IMR-90 (cell line): ENCODE measurements around the gene SMCHD1. TPM values are rescaled to one million over a fixed set of nuclear protein-coding genes. Genes with fewer than 3 reads are reported as not detected.

ENCODE experiments used
- ATAC-seq: fragments of 200-7000 bp; cut with Tn5 transposase; 2 replicates; pipeline ENCODE4 v1.9.1; 2020; ENCODE audit warnings: low read depth, mild to moderate bottlenecking, moderate library complexity
- BruUV-seq: library from RNA; stranded (reverse); fragments of 400-500 nt; replicated peaks from 2 replicates; lab custom pipeline; 2021; lab: Mats Ljungman, UMichigan
- CTCF ChIA-PET: fragments of 300-600 bp; formaldehyde crosslinking; extraction: SDS; loops from one replicate; lab custom pipeline; 2021; ENCODE audit warnings: antibody characterized with exemption; lab: Yijun Ruan, JAX
- POLR2A ChIA-PET: fragments of 300-600 bp; sonication (Branson Sonifier 250); formaldehyde crosslinking; loops from one replicate; lab custom pipeline; 2022; ENCODE audit warnings: antibody characterized with exemption; ENCODE audit not compliant: unreplicated experiment; lab: Charles Lee
- DNase-seq: peaks from one replicate; pipeline ENCODE4 v3.0.0; 2013
- H2AFZ ChIP-seq: replicated peaks from 2 replicates; pipeline ENCODE3; 2013; ENCODE audit warnings: low read length, mild to moderate bottlenecking; ENCODE audit not compliant: poor library complexity
- H2AK5ac ChIP-seq: 2 replicates; pipeline ENCODE4 v1.6.1; 2013; ENCODE audit warnings: low read depth, low read length, inconsistent platforms
- H2AK9ac ChIP-seq: replicated peaks from 2 replicates; pipeline ENCODE3; 2013; ENCODE audit warnings: mild to moderate bottlenecking, low read depth, low read length, moderate library complexity; ENCODE audit not compliant: poor library complexity
- H2BK120ac ChIP-seq: 2 replicates; pipeline ENCODE4 v1.6.1; 2013; ENCODE audit warnings: low read depth, low read length, inconsistent platforms
- H2BK15ac ChIP-seq: 3 replicates; pipeline ENCODE4 v1.6.1; 2013; ENCODE audit warnings: low read depth, low read length, inconsistent platforms
- H2BK20ac ChIP-seq: 2 replicates; pipeline ENCODE4 v1.6.1; 2013; ENCODE audit warnings: low read depth, mild to moderate bottlenecking, inconsistent platforms, low read length, moderate library complexity
- H2BK5ac ChIP-seq: 2 replicates; pipeline ENCODE4 v1.6.1; 2013; ENCODE audit warnings: mild to moderate bottlenecking, low read depth, low read length, inconsistent platforms; ENCODE audit not compliant: poor library complexity, severe bottlenecking
- H3K14ac ChIP-seq: replicated peaks from 2 replicates; pipeline ENCODE4 v1.6.1; 2013; ENCODE audit warnings: low read depth, low read length, inconsistent platforms
- H3K18ac ChIP-seq: 2 replicates; pipeline ENCODE4 v1.6.1; 2013; ENCODE audit warnings: low read depth, low read length, control low read depth
- H3K23ac ChIP-seq: 2 replicates; pipeline ENCODE4 v1.6.1; 2013; ENCODE audit warnings: low read depth, low read length, inconsistent platforms
- H3K27ac ChIP-seq: 2 replicates; pipeline ENCODE4 v1.5.1; 2013; ENCODE audit warnings: mild to moderate bottlenecking, control low read depth, low read length; ENCODE audit not compliant: insufficient read depth
- H3K27me3 ChIP-seq: 2 replicates; pipeline ENCODE4 v1.6.1; 2013; ENCODE audit warnings: low read length; ENCODE audit not compliant: control insufficient read depth, insufficient read depth
- H3K36me3 ChIP-seq: 2 replicates; pipeline ENCODE4 v1.6.1; 2013; ENCODE audit warnings: low read length, mixed read lengths; ENCODE audit not compliant: control insufficient read depth, insufficient read depth
- H3K4ac ChIP-seq: 2 replicates; pipeline ENCODE4 v1.6.1; 2013; ENCODE audit warnings: low read depth, low read length, inconsistent platforms
- H3K4me1 ChIP-seq: 2 replicates; pipeline ENCODE4 v1.6.1; 2013; ENCODE audit warnings: low read length, mixed read lengths; ENCODE audit not compliant: control insufficient read depth, insufficient read depth
- H3K4me2 ChIP-seq: 2 replicates; pipeline ENCODE4 v1.6.1; 2013; ENCODE audit warnings: low read depth, mild to moderate bottlenecking, control low read depth, low read length, moderate library complexity
- H3K4me3 ChIP-seq: 2 replicates; pipeline ENCODE4 v1.5.1; 2013; ENCODE audit warnings: low read depth, mild to moderate bottlenecking, control low read depth, low read length, moderate library complexity; ENCODE audit not compliant: insufficient read depth
- H3K56ac ChIP-seq: 2 replicates; pipeline ENCODE4 v1.6.1; 2013; ENCODE audit warnings: low read length, inconsistent platforms; ENCODE audit not compliant: insufficient read depth; ENCODE audit errors: extremely low read depth
- H3K79me1 ChIP-seq, 2 experiments: 2 replicates each; pipeline ENCODE4 v1.6.1; 2013; ENCODE audit warnings: low read length in 2 of 2, inconsistent platforms in 1 of 2, low read depth in 1 of 2
- H3K9ac ChIP-seq: 2 replicates; pipeline ENCODE4 v1.6.1; 2013; ENCODE audit warnings: low read depth, low read length, control low read depth
- H3K9me1 ChIP-seq: 2 replicates; pipeline ENCODE4 v1.6.1; 2013; ENCODE audit warnings: low read length, inconsistent platforms; ENCODE audit not compliant: insufficient read depth
- H3K9me3 ChIP-seq: 2 replicates; pipeline ENCODE4 v1.6.1; 2013; ENCODE audit warnings: low read length; ENCODE audit not compliant: control insufficient read depth, insufficient read depth
- H4K20me1 ChIP-seq: 2 replicates; pipeline ENCODE4 v1.6.1; 2013; ENCODE audit warnings: low read length, inconsistent platforms; ENCODE audit not compliant: insufficient read depth
- H4K5ac ChIP-seq: 2 replicates; pipeline ENCODE4 v1.6.1; 2013; ENCODE audit warnings: mild to moderate bottlenecking, low read depth, low read length, control low read depth
- H4K8ac ChIP-seq, 2 experiments: 2 replicates each; pipeline ENCODE4 v1.6.1; 2013; ENCODE audit warnings: low read depth in 2 of 2, low read length in 2 of 2, control low read depth in 1 of 2, inconsistent platforms in 1 of 2
- H4K91ac ChIP-seq: 2 replicates; pipeline ENCODE4 v1.6.1; 2013; ENCODE audit warnings: low read depth, low read length, inconsistent platforms; ENCODE audit not compliant: insufficient read depth
- CEBPB ChIP-seq: IDR thresholded peaks from 2 replicates; pipeline ENCODE4 v1.6.1; 2012; ENCODE audit warnings: low read depth, low read length, improper control_type of control experiment
- RAD21 ChIP-seq: IDR thresholded peaks from 2 replicates; pipeline ENCODE4 v1.6.1; 2012; ENCODE audit warnings: low read length, improper control_type of control experiment
- WGBS, 2 experiments: methylation state at CpG; one replicate each; pipeline versions ENCODE4 v1.1.5 to v1.1.7; 2013; ENCODE audit warnings: missing lambda C conversion rate in 2 of 2; ENCODE audit not compliant: insufficient read length in 1 of 2; ENCODE audit errors: extremely low coverage in 2 of 2; 5-methylcytosine and 5-hydroxymethylcytosine counted together
- dilution Hi-C: fragments of 300-500 bp; cut with HindIII; formaldehyde crosslinking; loops from one replicate; pipeline ENCODE4 v1.14.3; 2018; ENCODE audit warnings: low sequenced_read_pairs; ENCODE audit not compliant: unreplicated experiment
- in situ Hi-C: fragments of 300-500 bp; cut with MboI; formaldehyde crosslinking; loops from 3 replicates; pipeline ENCODE4 v1.14.3; 2019; ENCODE audit warnings: low sequenced_read_pairs, inconsistent platforms, mixed read lengths
- intact Hi-C: fragments of 100-400 bp; cut with micrococcal nuclease; formaldehyde crosslinking; loops from 2 replicates; pipeline ENCODE4 v1.10.0; 2022
- polyA plus RNA-seq, 3 experiments: library from polyadenylated mRNA; depleted of rRNA; stranded (reverse); fragments of >200 nt; gene quantifications; 2 replicates each; pipeline ENCODE4 v1.2.3, GENCODE V29; 2012; ENCODE audit warnings: low replicate concordance in 1 of 3
- total RNA-seq: library from RNA; depleted of rRNA; stranded (reverse); fragments of >200 nt; gene quantifications from 2 replicates; pipeline ENCODE4 v1.2.3, GENCODE V29; 2012

SMCHD1 gene
- total and polyA plus RNA-seq, 2 of the 4 experiments (the other 2 are of a cell fraction): 14.8 to 47.3 TPM

GRCh38 chr18:2826581-2826980 lies 171.1 kb downstream of the SMCHD1 start:
- no peak overlapping the region for H3K4ac ChIP-seq
- H3K14ac ChIP-seq: no peak overlapping the region
- no peak overlapping the region for H2AK5ac ChIP-seq
- no peak overlapping the region for H3K23ac ChIP-seq
- intact Hi-C loops: no loop called here
- ChIA-PET CTCF (interaction anchor here (1.0 kb wide), 1 partner anchor 61 kb away, joined by 3 read pairs; no protein-coding TSS in a partner anchor), POLR2A (no interaction called here)
- no TSS peak for BruUV-seq
- H2BK5ac ChIP-seq: no peak overlapping the region
- DNase-seq: no peak
- no peak overlapping the region for H4K91ac ChIP-seq
- no peaks in the 10 kb centered on the region for H3K79me1 ChIP-seq
- no peak overlapping the region for H3K9ac ChIP-seq
- peak; percentile 56 for ATAC-seq
- no peaks in the 10 kb centered on the region for H3K9me1 ChIP-seq
- TF ChIP-seq RAD21: no peak
- no peak for TF ChIP-seq CEBPB
- no peaks in the 10 kb centered on the region for H3K9me3 ChIP-seq
- dilution Hi-C loops: no loop called here
- no peak overlapping the region for H2BK15ac ChIP-seq
- peaks cover 2% of the 10 kb centered on the region; the same call in 1 of the 2 replicates for H3K4me1 ChIP-seq
- no peak overlapping the region for H2AK9ac ChIP-seq
- H4K20me1 ChIP-seq: no peaks in the 10 kb centered on the region
- no peak overlapping the region for H3K4me3 ChIP-seq
- H3K27ac ChIP-seq: no peak overlapping the region
- no peaks in the 10 kb centered on the region for H3K36me3 ChIP-seq
- no peak overlapping the region for H3K56ac ChIP-seq
- no peak overlapping the region for H4K5ac ChIP-seq
- H3K27me3 ChIP-seq: peaks cover 8% of the 10 kb centered on the region
- no peak overlapping the region for H2BK120ac ChIP-seq
- H3K18ac ChIP-seq: no peak overlapping the region
- H2BK20ac ChIP-seq: no peak overlapping the region
- in situ Hi-C loops: no loop called here
- H2AFZ ChIP-seq: no peak overlapping the region
- H4K8ac ChIP-seq: no peak overlapping the region
- no peak overlapping the region for H3K4me2 ChIP-seq
- 33% methylated on average over 7 of the region's 10 CpGs; no CpG with 5 or more reads in 1 of the 2 experiments for WGBS, 2 experiments
